A673 (cell line): ENCODE results near the gene TAX1BP1. TPM values are rescaled to one million over a fixed set of nuclear protein-coding genes. Genes with fewer than 3 reads are reported as not detected.
A peak's percentile ranks its signal among the peaks of the same experiment; 100 is the strongest.

ENCODE experiments used
- BruUV-seq: library from RNA; stranded (reverse); fragments of 400-500 nt; replicated peaks from 2 replicates; lab custom pipeline; 2021; lab: Mats Ljungman, UMichigan
- CTCF ChIA-PET: fragments of 300-600 bp; sonication (Branson Sonifier 250); formaldehyde crosslinking; loops from one replicate; lab custom pipeline; 2022; ENCODE audit warnings: antibody characterized with exemption; lab: Charles Lee
- POLR2A ChIA-PET: fragments of 300-600 bp; sonication (Branson Sonifier 250); formaldehyde crosslinking; loops from one replicate; lab custom pipeline; 2022; ENCODE audit warnings: antibody characterized with exemption; ENCODE audit not compliant: low non-redundant PET; lab: Charles Lee
- DNase-seq: peaks from one replicate; pipeline ENCODE4 v3.0.0-alpha.2; 2015; ENCODE audit warnings: low spot score
- H3K27ac ChIP-seq: fragments of 200-600 bp; sonication (generic); 2 replicates; pipeline ENCODE4 v1.5.1; 2016; ENCODE audit warnings: mixed run types, low read depth, mild to moderate bottlenecking, mixed read lengths, antibody characterized with exemption, low read length; ENCODE audit not compliant: poor library complexity, severe bottlenecking
- H3K27me3 ChIP-seq: fragments of 200-600 bp; sonication (generic); replicated peaks from 2 replicates; pipeline ENCODE4 v1.6.1; 2017; ENCODE audit warnings: mixed run types, low read depth, mild to moderate bottlenecking, mixed read lengths, antibody characterized with exemption, low read length; ENCODE audit not compliant: insufficient read depth, poor library complexity
- H3K36me3 ChIP-seq: fragments of 200-600 bp; sonication (generic); 2 replicates; pipeline ENCODE4 v1.6.1; 2016; ENCODE audit warnings: mixed run types, mild to moderate bottlenecking, mixed read lengths, antibody characterized with exemption, low read length; ENCODE audit not compliant: insufficient read depth, poor library complexity, severe bottlenecking
- H3K4me1 ChIP-seq: fragments of 200-600 bp; sonication (generic); 2 replicates; pipeline ENCODE4 v1.6.1; 2017; ENCODE audit warnings: mixed run types, mild to moderate bottlenecking, mixed read lengths, antibody characterized with exemption, low read length; ENCODE audit not compliant: insufficient read depth, poor library complexity, severe bottlenecking
- H3K4me3 ChIP-seq: fragments of 200-600 bp; sonication (generic); 2 replicates; pipeline ENCODE4 v1.5.1; 2016; ENCODE audit warnings: low read depth, mixed run types, mild to moderate bottlenecking, mixed read lengths, low read length; ENCODE audit not compliant: poor library complexity, severe bottlenecking
- H3K9me3 ChIP-seq: fragments of 200-600 bp; sonication (generic); 2 replicates; pipeline ENCODE4 v1.6.1; 2016; ENCODE audit warnings: mixed run types, low read depth, mild to moderate bottlenecking, mixed read lengths, antibody characterized with exemption, low read length; ENCODE audit not compliant: poor library complexity, severe bottlenecking
- CTCF ChIP-seq: fragments of 300-800, 200-600 bp; sonication (generic); conservative IDR thresholded peaks from 2 replicates; pipeline ENCODE4 v1.5.1; 2017; ENCODE audit warnings: low read depth, mild to moderate bottlenecking, antibody characterized with exemption, low read length, moderate library complexity, mixed read lengths
- EZH2 ChIP-seq: fragments of 200-600 bp; sonication (generic); IDR thresholded peaks from 2 replicates; pipeline ENCODE4 v1.6.1; 2017; ENCODE audit warnings: borderline replicate concordance, low read depth, mild to moderate bottlenecking, mixed read lengths, antibody characterized with exemption, low read length; ENCODE audit not compliant: poor library complexity, severe bottlenecking
- intact Hi-C: fragments of 100-400 bp; cut with micrococcal nuclease; formaldehyde crosslinking; loops from one replicate; pipeline ENCODE4 v1.10.0; 2022; ENCODE audit not compliant: unreplicated experiment
- total RNA-seq: library from RNA; stranded (reverse); gene quantifications from 2 replicates; pipeline ENCODE4 v1.2.3, GENCODE V29; 2021

TAX1BP1 gene
- total RNA-seq, 1 experiment from 2014 or later = 54.0 TPM

GRCh38 chr7:27799212-27799611 lies 59.2 kb downstream of the TAX1BP1 start:
- H3K9me3 ChIP-seq = no peaks in the 10 kb centered on the region
- ChIA-PET CTCF (no interaction called here), POLR2A (no interaction called here)
- no peak for DNase-seq
- no peak overlapping the region for H3K4me3 ChIP-seq
- BruUV-seq = no TSS peak
- TF ChIP-seq EZH2 = no peak
- TF ChIP-seq CTCF = no peak
- H3K36me3 ChIP-seq = peaks cover 5% of the 10 kb centered on the region
- intact Hi-C loops = no loop called here
- H3K4me1 ChIP-seq = peaks cover 5% of the 10 kb centered on the region
- H3K27ac ChIP-seq = no peak overlapping the region
- H3K27me3 ChIP-seq = no peaks in the 10 kb centered on the region

- ChIA-PET POLR2A (no interaction called here), CTCF (interaction anchor here (0.7 kb wide), 1 partner anchor 12 kb away, joined by 3 read pairs; no protein-coding TSS in a partner anchor)
- Histone ChIP-seq H3K27ac (no peak overlapping the region), H3K27me3 (no peaks in the 10 kb centered on the region), H3K4me1 (peaks cover 5% of the 10 kb centered on the region), H3K36me3 (no peaks in the 10 kb centered on the region), H3K9me3 (no peaks in the 10 kb centered on the region), H3K4me3 (no peak overlapping the region)
- intact Hi-C loops = no loop called here
- DNase-seq = peak; percentile 10
- no peak for TF ChIP-seq CTCF
- TF ChIP-seq EZH2 = no peak
- BruUV-seq = no TSS peak
Observed at GRCh38 chr7:27802999-27803398, 63.0 kb downstream of the TAX1BP1 start.

GRCh38 chr7:27804139-27804538 lies 64.2 kb downstream of the TAX1BP1 start:
- POLR2A ChIA-PET = no interaction called here

More at GRCh38 chr7:27804139-27804538, 64.2 kb downstream of the TAX1BP1 start:
- Histone ChIP-seq H3K9me3 (no peaks in the 10 kb centered on the region), H3K27ac (no peak overlapping the region), H3K36me3 (no peaks in the 10 kb centered on the region), H3K27me3 (no peaks in the 10 kb centered on the region), H3K4me3 (no peak overlapping the region), H3K4me1 (peaks cover 5% of the 10 kb centered on the region)
- CTCF ChIA-PET = no interaction called here
- TF ChIP-seq EZH2 (no peak), CTCF (no peak)
- no peak for DNase-seq
- no TSS peak for BruUV-seq
- intact Hi-C loops = no loop called here
